ENCODE results near the gene NETO2. TPM values are rescaled to one million over a fixed set of nuclear protein-coding genes. Genes with fewer than 3 reads are reported as not detected.

Gene NETO2
- total and polyA plus RNA-seq, 2 of the 13 experiments (the other 11 are each of a cell fraction or from before 2014, with no cell fraction given) = 8.2 to 13.5 TPM

DNA sequence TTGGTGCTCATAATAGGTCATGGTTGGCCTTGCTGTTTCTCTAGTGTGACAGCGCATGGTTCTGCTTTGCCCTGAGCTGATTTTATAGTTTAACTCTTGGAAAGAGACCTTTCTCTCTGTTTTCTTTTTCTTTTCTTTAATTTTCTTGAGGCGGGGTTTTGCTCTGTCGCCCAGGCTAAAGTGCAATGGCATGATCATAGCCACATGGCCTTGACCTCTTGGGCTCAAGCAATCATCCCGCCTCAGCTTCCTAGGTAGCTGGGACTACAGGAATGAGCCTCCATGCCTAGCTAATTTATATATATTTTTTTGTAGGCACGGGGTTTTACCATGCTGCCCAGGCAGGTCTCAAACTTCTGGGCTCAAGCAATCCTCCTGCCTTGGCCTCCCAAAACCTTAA is 89.8 kb downstream of the NETO2 start (continued):
- TF ChIP-seq SOX13 (IDR thresholded peaks at IDR 0.05) (no peak), SOX13 (CRISPR knock-in tag; conservative IDR thresholded peaks at IDR 0.05 in 1 of 2, IDR thresholded peaks at IDR 0.05 in 1 of 2) (no peak), PAXIP1 (CRISPR knock-in tag; conservative IDR thresholded peaks at IDR 0.05) (0 out of 2 replicates have a peak, but pooled peaks have one; percentile 32), ZNF564 (CRISPR knock-in tag; IDR thresholded peaks at IDR 0.05) (no peak), ZNF430 (CRISPR knock-in tag; IDR thresholded peaks at IDR 0.05) (no peak), CREBL2 (CRISPR knock-in tag; IDR thresholded peaks at IDR 0.05; ENCODE audit: borderline replicate concordance) (no peak), ZNF598 (CRISPR knock-in tag; IDR thresholded peaks at IDR 0.05; ENCODE audit: borderline replicate concordance) (no peak), SOX6 (IDR thresholded peaks at IDR 0.05) (no peak), SOX6 (CRISPR knock-in tag; IDR thresholded peaks at IDR 0.05) (no peak), SIX1 (CRISPR knock-in tag; IDR thresholded peaks at IDR 0.05; ENCODE audit: borderline replicate concordance) (no peak), ARNTL (CRISPR knock-in tag; IDR thresholded peaks at IDR 0.05) (no peak)
- TF ChIP-seq, protein P1, sequence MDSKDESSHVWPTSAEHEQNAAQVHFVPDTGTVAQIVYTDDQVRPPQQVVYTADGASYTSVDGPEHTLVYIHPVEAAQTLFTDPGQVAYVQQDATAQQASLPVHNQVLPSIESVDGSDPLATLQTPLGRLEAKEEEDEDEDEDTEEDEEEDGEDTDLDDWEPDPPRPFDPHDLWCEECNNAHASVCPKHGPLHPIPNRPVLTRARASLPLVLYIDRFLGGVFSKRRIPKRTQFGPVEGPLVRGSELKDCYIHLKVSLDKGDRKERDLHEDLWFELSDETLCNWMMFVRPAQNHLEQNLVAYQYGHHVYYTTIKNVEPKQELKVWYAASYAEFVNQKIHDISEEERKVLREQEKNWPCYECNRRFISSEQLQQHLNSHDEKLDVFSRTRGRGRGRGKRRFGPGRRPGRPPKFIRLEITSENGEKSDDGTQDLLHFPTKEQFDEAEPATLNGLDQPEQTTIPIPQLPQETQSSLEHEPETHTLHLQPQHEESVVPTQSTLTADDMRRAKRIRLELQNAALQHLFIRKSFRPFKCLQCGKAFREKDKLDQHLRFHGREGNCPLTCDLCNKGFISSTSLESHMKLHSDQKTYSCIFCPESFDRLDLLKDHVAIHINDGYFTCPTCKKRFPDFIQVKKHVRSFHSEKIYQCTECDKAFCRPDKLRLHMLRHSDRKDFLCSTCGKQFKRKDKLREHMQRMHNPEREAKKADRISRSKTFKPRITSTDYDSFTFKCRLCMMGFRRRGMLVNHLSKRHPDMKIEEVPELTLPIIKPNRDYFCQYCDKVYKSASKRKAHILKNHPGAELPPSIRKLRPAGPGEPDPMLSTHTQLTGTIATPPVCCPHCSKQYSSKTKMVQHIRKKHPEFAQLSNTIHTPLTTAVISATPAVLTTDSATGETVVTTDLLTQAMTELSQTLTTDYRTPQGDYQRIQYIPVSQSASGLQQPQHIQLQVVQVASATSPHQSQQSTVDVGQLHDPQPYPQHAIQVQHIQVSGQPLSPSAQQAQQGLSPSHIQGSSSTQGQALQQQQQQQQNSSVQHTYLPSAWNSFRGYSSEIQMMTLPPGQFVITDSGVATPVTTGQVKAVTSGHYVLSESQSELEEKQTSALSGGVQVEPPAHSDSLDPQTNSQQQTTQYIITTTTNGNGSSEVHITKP (CRISPR knock-in tag; IDR thresholded peaks at IDR 0.05; ENCODE audit: low read depth) = no peak
- TF ChIP-seq, protein P2, sequence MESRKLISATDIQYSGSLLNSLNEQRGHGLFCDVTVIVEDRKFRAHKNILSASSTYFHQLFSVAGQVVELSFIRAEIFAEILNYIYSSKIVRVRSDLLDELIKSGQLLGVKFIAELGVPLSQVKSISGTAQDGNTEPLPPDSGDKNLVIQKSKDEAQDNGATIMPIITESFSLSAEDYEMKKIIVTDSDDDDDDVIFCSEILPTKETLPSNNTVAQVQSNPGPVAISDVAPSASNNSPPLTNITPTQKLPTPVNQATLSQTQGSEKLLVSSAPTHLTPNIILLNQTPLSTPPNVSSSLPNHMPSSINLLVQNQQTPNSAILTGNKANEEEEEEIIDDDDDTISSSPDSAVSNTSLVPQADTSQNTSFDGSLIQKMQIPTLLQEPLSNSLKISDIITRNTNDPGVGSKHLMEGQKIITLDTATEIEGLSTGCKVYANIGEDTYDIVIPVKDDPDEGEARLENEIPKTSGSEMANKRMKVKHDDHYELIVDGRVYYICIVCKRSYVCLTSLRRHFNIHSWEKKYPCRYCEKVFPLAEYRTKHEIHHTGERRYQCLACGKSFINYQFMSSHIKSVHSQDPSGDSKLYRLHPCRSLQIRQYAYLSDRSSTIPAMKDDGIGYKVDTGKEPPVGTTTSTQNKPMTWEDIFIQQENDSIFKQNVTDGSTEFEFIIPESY (CRISPR knock-in tag; IDR thresholded peaks at IDR 0.05) = no peak
- TF ChIP-seq, protein P3, sequence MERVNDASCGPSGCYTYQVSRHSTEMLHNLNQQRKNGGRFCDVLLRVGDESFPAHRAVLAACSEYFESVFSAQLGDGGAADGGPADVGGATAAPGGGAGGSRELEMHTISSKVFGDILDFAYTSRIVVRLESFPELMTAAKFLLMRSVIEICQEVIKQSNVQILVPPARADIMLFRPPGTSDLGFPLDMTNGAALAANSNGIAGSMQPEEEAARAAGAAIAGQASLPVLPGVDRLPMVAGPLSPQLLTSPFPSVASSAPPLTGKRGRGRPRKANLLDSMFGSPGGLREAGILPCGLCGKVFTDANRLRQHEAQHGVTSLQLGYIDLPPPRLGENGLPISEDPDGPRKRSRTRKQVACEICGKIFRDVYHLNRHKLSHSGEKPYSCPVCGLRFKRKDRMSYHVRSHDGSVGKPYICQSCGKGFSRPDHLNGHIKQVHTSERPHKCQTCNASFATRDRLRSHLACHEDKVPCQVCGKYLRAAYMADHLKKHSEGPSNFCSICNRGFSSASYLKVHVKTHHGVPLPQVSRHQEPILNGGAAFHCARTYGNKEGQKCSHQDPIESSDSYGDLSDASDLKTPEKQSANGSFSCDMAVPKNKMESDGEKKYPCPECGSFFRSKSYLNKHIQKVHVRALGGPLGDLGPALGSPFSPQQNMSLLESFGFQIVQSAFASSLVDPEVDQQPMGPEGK (CRISPR knock-in tag; IDR thresholded peaks at IDR 0.05) = no peak
- TF ChIP-seq, protein P4, sequence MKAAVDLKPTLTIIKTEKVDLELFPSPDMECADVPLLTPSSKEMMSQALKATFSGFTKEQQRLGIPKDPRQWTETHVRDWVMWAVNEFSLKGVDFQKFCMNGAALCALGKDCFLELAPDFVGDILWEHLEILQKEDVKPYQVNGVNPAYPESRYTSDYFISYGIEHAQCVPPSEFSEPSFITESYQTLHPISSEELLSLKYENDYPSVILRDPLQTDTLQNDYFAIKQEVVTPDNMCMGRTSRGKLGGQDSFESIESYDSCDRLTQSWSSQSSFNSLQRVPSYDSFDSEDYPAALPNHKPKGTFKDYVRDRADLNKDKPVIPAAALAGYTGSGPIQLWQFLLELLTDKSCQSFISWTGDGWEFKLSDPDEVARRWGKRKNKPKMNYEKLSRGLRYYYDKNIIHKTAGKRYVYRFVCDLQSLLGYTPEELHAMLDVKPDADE (CRISPR knock-in tag; IDR thresholded peaks at IDR 0.05) = no peak
- TF ChIP-seq, protein P5, sequence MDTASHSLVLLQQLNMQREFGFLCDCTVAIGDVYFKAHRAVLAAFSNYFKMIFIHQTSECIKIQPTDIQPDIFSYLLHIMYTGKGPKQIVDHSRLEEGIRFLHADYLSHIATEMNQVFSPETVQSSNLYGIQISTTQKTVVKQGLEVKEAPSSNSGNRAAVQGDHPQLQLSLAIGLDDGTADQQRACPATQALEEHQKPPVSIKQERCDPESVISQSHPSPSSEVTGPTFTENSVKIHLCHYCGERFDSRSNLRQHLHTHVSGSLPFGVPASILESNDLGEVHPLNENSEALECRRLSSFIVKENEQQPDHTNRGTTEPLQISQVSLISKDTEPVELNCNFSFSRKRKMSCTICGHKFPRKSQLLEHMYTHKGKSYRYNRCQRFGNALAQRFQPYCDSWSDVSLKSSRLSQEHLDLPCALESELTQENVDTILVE (CRISPR knock-in tag; IDR thresholded peaks at IDR 0.05) = no peak

All from HepG2 (cell line).